Left ventricle myocardium superior (tissue), 1 donor: ENCODE data around the gene OR52I1. TPM values are rescaled to one million over a fixed set of nuclear protein-coding genes. Genes with fewer than 3 reads are reported as not detected.

Experiments used
- ATAC-seq: fragments of 200-7000 bp; cut with Tn5 transposase; one replicate; pipeline ENCODE4 v1.9.1; 2020; ENCODE audit warnings: mild to moderate bottlenecking, moderate library complexity
- DNase-seq: peaks from one replicate; pipeline ENCODE4 v3.0.0-alpha.2; 2020
- intact Hi-C: fragments of 100-400 bp; cut with micrococcal nuclease; formaldehyde crosslinking; loops from one replicate; pipeline ENCODE4 v1.11.0; 2022
- total RNA-seq: library from RNA; stranded (reverse); fragmentation: NEBNext Ultra II Directional; extraction: Animal tissue kit (Norgen Biotek cat#: 25700); gene quantifications from one replicate; pipeline ENCODE4 v1.2.1, GENCODE V29; 2021
- donor health status: DM: no; HTN: yes; CAD: no; lungs with severe emphysema.

Gene OR52I1
- total RNA-seq, 1 donor from 2014 or later, result not detected

DNA sequence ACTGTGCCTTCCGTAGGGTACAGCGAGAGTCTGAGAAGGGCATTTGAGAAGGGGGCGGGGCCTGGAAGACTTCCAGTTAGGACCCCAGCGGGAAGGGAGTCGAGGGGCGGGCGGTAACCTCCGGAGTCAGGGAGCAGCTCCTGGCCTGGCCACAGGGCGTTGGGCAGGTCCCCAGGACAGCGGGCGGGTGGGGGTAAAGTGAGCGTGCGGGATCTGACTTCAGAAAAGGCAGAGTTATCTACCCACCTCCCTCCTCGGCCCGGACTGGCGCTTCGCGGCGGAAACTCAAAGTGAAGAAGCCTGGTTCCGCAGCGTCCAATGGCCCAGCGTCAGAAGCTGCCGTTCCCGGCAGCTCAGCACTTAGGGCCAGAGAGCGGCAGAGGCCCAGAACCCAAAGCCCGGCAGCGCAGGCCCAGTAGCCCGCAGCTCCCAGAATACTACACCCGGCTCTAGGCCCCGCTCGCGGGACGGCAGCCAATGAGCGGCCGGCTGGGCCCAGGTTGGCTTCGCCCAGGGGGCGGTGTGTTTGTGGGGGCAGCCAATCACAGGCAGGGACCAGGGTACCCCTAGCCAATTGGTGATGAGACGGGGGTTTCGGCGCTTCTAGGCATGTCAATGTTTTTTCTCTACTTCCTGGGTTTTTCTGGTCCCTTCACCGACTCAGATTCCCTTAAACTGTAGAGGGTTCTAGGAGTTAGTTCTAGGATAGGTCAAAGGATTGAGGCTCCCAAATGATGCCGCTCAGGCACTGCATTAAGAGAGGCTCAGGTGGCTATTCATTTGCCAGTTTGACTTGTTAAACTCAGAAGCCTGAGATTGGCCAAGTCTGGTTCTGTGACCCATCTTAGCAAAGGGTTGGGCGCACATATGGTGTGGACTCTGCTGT, 14.2 kb downstream of the OR52I1 start, which contains the start of gene TRIM68:
Gene TRIM68 (minus strand): TSS at position 451 of the 886 bp plus-strand sequence. CDS start 2,727 bp downstream, outside the sequence.
- DNase-seq (peak; percentile 99), ATAC-seq (peak; percentile 100)
- intact Hi-C loops, result no loop called here

DNA sequence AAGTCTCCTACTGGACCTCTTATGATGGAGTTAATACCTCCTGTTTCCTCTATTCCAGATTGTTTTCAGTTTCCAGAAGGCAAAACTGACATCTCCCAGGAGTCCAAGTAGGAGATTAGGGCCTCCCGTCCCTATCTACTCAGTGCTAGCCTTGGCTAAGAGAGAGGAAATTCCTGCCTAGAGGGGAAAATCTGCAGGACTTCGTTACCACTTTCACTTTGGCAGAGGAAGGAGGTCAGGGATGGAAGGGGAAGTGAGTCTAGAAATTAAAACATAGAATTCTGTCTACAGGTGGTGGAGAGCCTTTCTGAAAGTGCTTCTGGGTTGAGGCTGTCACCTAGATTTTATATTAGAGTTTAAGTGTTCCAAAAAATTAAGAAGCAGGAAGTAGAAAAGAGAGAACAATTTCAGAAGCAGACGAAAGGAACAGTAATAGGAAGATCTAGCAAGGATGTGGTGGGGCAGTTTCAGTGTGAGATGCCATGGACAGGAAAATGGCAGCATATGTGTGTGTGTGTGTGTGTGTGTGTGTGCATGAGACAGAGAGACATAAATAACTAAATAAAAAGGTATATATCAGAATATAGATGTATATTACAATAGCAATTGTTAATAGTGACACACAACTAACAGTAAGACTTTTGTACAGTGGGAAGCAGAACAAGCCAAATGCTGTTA, 16.6 kb downstream of the OR52I1 start:
- intact Hi-C loops, result no loop called here
- no peak for ATAC-seq
- DNase-seq, result no peak

DNA sequence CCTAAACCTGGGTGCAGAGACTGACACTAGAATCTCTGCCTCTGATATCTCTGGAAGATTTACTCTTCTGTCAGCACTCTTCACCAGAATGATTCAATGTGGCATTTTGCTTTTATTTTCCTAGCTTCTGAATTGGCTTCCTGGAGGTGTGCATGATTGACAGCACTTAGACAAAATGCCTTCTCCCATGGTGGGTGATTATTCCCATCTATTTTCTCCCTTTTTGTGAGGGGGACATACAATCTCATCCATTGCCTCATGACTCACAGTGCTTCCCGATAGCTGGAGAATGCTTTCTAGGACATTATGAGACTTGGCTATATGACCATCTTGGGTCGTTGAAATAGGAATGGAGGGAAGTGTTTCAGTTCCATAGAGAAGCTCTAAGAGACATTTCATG, 18.1 kb downstream of the OR52I1 start:
- no peak for DNase-seq
- no peak for ATAC-seq
- intact Hi-C loops, result no loop called here

DNA sequence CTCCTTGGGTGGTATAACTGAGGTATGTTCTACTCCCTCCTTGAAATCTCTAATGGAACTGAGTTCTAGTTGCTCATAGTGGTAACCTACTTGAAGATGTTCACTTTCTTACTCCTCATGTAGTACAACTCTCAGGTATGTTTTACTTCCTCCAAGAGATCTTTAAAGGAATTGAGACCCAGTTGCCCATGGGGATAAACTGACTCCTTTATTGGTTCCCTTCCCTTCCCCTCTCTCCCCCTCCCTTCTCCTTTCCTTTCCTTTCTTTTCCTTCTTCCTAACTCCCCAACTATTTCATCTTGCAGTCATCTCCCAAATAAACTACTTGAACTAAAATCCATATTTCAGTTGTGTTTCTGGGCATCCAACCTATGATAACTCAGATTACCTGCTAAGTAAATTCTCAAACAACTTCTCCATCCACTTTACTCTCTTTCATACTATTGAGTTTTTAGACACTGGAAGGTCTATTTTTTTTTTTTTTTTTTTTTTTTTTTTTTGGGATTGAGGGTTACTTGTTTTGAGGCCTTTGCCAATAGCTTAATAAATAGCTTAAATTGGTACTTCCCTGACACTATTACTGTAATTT, 22.1 kb downstream of the OR52I1 start:
- DNase-seq (no peak), ATAC-seq (no peak)
- intact Hi-C loops, result no loop called here

DNA sequence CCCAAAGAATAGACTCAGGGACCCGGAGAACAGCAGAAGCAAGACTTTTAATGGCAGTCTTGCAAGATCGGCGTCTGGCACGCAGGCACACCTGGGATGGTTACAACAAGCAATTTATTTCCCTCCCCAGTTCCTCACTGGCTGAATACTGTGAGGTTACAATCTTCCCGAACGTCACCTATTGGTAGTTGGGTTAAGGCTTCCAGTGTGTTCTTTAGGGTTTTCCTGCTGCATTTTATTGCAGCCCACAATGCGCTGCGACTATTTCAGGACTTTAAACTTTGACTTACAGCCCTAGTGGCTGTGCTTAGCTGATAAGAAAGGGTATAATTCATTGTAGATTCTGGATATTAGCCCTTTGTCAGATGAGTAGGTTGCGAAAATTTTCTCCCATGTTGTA, 25.7 kb downstream of the OR52I1 start:
- DNase-seq (no peak), ATAC-seq (no peak)
- intact Hi-C loops, result no loop called here

DNA sequence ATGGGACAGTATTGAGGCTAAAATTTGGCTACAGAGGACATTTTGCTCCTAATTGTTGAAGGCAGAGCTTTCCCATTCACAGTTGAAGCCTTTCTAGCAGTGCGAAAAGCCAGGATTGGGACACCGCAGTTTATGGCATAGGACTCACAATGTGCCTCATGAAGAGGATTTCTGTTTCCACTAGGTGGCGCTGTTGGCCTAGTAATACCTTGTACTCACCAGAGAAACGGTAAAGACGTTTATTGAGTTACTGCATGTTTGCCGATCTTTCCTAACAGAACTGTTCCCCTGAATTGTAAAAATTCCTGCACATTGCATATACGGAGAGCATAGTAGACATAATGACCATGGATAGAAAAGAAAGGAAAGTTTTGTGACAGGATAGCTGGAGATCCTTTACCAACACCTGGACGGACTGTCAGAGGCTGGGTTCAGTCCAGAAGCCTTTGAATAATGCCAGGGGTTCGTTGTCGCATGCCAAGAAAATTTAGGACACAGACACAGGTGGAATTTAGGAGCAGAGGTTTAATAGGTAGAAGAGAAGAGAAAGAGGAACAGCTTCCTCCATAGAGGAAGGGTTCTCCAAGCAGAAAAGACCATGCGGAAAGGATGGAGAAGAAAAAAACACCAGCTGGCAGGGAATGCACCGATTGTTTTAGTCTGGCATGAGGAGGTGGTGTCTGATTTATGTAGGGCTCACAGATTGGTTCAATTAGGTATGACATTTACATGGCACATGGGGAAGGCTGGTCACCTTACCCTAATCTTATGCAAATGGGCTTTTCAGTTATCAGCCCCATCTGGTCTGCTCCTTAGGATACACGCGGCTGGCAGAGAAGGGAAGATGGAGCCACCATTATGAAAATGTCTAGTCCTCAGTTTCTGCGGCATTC, 32.6 kb downstream of the OR52I1 start:
- intact Hi-C loops, result no loop called here
- ATAC-seq, result peak; percentile 68
- DNase-seq, result no peak

DNA sequence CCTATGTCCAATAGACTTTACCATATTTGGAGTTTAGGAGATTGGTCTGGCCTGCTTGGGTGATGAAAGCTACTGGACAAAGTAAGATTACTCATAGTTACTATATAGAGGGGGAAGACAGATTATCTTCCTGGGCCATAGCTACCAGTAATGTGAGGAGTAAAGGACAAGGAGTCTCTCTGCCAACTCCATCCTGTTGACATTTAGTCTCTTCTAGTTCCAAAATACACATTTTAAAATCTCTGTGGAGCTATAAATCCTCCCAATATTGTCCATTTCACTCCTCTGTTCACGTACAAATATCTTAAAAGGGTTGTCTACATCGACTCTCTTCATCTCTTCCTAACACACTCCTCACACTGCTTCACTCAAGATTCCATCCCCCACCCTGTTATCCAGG, 42.3 kb downstream of the OR52I1 start:
- DNase-seq (no peak), ATAC-seq (no peak)
- intact Hi-C loops, result loop anchor here (2.0 to 5.0 kb wide), 2 partner anchors 191 to 366 kb away; no protein-coding TSS in a partner anchor

DNA sequence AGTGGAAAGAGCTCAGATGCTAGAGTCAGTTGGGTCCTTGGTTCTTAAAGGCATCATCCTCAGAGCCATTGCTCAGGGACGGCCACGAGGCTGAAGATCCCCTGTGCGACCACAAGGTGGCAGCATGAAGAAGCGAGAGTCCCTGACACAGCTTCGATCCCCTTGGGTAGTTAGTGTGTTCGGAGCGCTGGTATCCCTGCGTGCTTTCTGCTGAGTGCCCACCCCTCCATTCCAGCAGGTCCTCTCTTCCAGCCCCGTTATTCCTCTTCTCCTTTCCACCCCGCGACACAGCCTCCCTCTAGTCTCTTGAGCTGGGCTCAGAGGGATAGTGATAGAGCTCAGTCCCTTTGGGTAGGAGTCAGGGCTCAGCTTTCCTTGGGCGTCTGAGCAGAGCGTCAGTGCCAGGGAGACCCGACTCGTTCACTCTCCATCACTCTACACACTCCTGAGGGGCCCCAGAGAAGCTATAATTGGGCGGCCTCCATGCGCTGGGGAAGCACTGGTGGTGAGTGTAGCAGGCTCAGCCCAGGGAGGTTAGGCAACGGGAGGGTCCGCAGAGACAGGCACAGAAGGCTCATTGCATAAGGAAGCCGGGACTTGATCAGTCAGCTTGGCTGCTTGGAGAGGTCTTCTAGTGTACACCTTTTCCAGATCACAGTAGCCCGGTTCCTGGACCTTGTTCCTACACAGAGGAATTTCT, 43.3 kb downstream of the OR52I1 start, which contains the start of gene OR51D1:
Gene OR51D1 (plus strand): TSS at position 516 of the 700 bp plus-strand sequence. CDS start 2,314 bp downstream, outside the sequence.
- peak; percentile 98 for ATAC-seq
- peak; percentile 76 for DNase-seq
- intact Hi-C loops, result loop anchor here (2.0 to 5.0 kb wide), 2 partner anchors 190 to 365 kb away; no protein-coding TSS in a partner anchor

DNA sequence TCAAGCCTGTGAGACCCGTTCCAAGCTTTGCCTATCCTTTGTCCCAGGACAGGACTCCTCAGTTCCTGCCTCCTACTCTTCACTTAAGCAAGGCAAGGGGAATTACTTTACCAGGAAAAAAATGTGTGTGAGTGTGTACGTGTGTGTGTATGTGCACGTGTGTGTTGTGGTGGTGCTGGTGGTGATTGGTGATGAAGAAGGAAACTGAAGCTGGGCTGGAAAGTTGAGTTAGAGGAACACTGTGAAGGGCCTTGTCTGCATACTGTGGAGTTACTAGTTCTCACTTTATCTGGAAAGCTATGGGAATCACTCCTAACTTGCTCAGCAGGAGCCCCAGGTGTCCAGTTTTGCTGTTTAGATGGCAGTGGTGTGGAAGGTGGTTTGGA, 43.8 kb downstream of the OR52I1 start:
- ATAC-seq, result no peak
- intact Hi-C loops, result loop anchor here (2.0 to 5.0 kb wide), 2 partner anchors 189 to 365 kb away; no protein-coding TSS in a partner anchor
- DNase-seq, result no peak

DNA sequence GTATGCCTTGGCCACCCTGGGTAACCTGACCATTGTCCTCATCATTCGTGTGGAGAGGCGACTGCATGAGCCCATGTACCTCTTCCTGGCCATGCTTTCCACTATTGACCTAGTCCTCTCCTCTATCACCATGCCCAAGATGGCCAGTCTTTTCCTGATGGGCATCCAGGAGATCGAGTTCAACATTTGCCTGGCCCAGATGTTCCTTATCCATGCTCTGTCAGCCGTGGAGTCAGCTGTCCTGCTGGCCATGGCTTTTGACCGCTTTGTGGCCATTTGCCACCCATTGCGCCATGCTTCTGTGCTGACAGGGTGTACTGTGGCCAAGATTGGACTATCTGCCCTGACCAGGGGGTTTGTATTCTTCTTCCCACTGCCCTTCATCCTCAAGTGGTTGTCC, 46.1 kb downstream of the OR52I1 start:
- intact Hi-C loops, result loop anchor here (5.0 kb wide), 1 partner anchor 362 kb away; no protein-coding TSS in a partner anchor
- ATAC-seq (no peak), DNase-seq (no peak)

DNA sequence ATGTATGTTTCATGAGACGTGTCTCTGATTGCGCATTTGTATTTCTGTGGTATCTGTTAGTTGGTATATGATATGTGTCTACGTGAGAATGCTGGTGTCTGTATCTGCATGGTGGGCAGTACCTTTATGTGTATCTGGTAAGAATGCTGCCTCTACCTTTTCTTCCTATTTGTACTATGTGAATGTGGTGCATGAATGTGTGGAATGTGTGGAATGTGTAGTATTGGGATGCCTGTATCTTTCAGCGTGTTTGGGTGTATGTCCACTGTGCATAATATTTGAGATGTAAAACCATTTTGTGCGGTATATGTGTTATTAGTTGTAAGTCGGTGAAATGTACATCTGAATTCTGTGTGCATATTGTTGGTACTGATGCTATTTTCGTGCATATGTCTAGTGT, 47.7 kb downstream of the OR52I1 start:
- no peak for DNase-seq
- intact Hi-C loops, result no loop called here

DNA sequence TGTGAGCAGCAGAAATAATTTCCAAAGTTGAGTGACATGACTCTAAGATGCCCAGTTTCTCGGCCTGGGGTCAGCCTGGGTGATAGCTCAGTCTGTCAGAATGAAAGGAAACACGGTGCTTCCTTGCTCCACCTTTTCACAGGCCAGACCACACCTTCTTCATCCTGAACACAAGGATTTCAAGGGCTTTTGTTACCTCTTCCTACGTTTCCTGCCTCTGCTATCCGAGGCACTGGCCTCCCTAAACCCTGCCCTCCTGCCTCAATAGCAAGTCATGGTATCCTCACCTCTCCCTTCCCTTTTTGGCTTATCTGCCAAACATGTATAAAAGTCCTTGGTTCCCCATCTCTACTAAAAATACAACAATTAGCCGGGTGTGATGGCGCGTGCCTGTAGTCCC, 48.2 kb downstream of the OR52I1 start:
- intact Hi-C loops, result no loop called here
- no peak for ATAC-seq

More for the DNA sequence above, 47.7 kb downstream of the OR52I1 start:
- ATAC-seq, result no peak

DNA sequence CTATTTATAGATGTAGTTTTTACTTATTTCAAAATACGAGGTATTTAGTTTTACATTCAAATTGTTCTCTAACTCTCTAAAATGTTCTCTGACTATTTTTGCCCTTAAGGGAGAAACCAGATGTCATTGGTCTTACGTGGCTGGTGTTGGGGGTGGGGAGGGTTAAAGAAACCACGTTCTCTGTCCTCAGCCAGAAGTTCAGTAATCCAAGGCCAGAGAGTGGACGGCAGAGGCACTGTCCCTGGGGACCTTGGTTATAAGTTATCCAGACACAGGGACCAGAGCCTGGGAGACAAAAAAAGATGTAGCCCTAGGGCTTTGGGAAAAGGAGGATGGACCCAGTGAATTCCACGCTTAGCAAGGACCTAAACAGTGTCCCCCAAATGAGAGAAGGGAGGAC, 49.2 kb downstream of the OR52I1 start:
- ATAC-seq, result peak; percentile 66
- DNase-seq, result peak; percentile 40
- intact Hi-C loops, result no loop called here

More for the DNA sequence above, 48.2 kb downstream of the OR52I1 start:
- DNase-seq, result no peak

DNA sequence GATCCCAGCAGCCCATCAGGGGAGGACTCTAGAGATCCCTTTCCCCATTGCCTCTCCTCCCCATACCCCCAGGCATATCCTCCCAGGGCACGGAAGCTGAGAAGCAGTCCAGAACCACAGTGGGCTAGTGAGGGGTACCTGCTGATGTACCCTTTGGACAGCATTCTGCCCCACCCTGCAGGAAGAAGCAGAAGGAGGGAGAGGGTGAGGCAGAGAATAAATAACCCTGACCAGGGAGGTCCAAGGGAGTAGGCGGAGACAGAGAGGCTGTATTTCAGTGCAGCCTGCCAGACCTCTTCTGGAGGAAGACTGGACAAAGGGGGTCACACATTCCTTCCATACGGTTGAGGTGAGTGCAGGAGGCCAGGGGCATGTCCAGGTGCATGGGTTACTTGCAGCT, 49.8 kb downstream of the OR52I1 start, which contains the start of gene OR51E1:
Gene OR51E1 (plus strand): TSS at position 301 of the 400 bp plus-strand sequence. CDS start 8,545 bp downstream, outside the sequence.
- ATAC-seq (peak; percentile 23), DNase-seq (no peak)
- intact Hi-C loops, result no loop called here

DNA sequence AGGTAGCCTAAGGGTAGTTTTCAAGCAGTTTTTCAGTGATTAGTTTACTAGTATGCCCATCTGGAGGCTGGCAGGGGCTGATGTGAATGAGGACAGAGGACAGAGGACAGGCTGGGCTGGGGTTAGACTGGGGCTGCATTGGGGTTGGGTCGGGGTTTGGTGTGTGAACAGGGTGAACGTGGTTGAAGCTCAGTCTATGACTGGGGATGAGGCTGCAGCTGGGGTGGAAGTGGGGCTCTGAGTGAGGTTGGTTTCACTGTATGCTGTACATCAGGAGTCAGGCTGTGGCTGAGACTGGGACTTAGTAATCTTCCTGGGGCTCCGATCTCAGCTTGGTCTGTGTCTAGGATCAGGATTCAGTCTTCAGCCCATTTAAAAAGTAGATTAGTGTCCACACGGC, 50.4 kb downstream of the OR52I1 start:
- DNase-seq (no peak), ATAC-seq (no peak)
- intact Hi-C loops, result no loop called here
